Astrocyte (in vitro differentiated cells and primary cell): ENCODE results near the gene TMIGD2. TPM values are rescaled to one million over a fixed set of nuclear protein-coding genes. Genes with fewer than 3 reads are reported as not detected.

Source experiments
- DNase-seq: peaks from one replicate; pipeline ENCODE4 v3.0.0-alpha.2; 2010; ENCODE audit warnings: low read depth
- FAIRE-seq: peaks from 2 replicates; lab custom pipeline; 2011; peaks lifted over from hg19 to GRCh38; lab: Jason Lieb, UNC
- H2AFZ ChIP-seq: 2 replicates; pipeline ENCODE4 v1.6.0; 2012; ENCODE audit warnings: low read depth, low read length, inconsistent platforms
- H3K27ac ChIP-seq: 2 replicates; pipeline ENCODE4 v1.5.1; 2011; ENCODE audit warnings: low read depth, low read length, inconsistent platforms
- H3K27me3 ChIP-seq: 2 replicates; pipeline ENCODE4 v1.6.0; 2011; ENCODE audit warnings: low read length, inconsistent platforms; ENCODE audit not compliant: insufficient read depth
- H3K36me3 ChIP-seq: 2 replicates; pipeline ENCODE4 v1.5.1; 2011; ENCODE audit warnings: low read length, inconsistent platforms; ENCODE audit not compliant: insufficient read depth
- H3K4me1 ChIP-seq: 2 replicates; pipeline ENCODE4 v1.5.1; 2011; ENCODE audit warnings: low read length, inconsistent platforms; ENCODE audit not compliant: insufficient read depth
- H3K4me2 ChIP-seq: 2 replicates; pipeline ENCODE4 v1.6.0; 2012; ENCODE audit warnings: low read length, inconsistent platforms
- H3K4me3 ChIP-seq: 2 replicates; pipeline ENCODE4 v1.5.1; 2011; ENCODE audit warnings: low read depth, mild to moderate bottlenecking, low read length, inconsistent platforms; ENCODE audit not compliant: insufficient read depth
- H3K79me2 ChIP-seq: 2 replicates; pipeline ENCODE4 v1.6.0; 2012; ENCODE audit warnings: mild to moderate bottlenecking, low read length, inconsistent platforms; ENCODE audit not compliant: insufficient read depth
- H3K9ac ChIP-seq: 2 replicates; pipeline ENCODE4 v1.6.0; 2012; ENCODE audit warnings: mild to moderate bottlenecking, low read length, inconsistent platforms
- H3K9me3 ChIP-seq: 2 replicates; pipeline ENCODE4 v1.5.1; 2012; ENCODE audit warnings: low read depth, mild to moderate bottlenecking, low read length, inconsistent platforms; ENCODE audit not compliant: insufficient read depth
- H4K20me1 ChIP-seq: 2 replicates; pipeline ENCODE4 v1.6.0; 2012; ENCODE audit warnings: low read length, inconsistent platforms; ENCODE audit not compliant: insufficient read depth
- H3K27ac Mint-ChIP-seq: one replicate; pipeline ENCODE4 v1.8.0; 2021; ENCODE audit warnings: mild to moderate bottlenecking, mixed read lengths; ENCODE audit not compliant: unreplicated experiment
- H3K27me3 Mint-ChIP-seq: one replicate; pipeline ENCODE4 v1.8.0; 2021; ENCODE audit warnings: low read depth, mixed read lengths; ENCODE audit not compliant: unreplicated experiment
- H3K36me3 Mint-ChIP-seq: one replicate; pipeline ENCODE4 v1.8.0; 2021; ENCODE audit warnings: low read depth, mixed read lengths; ENCODE audit not compliant: unreplicated experiment
- H3K4me1 Mint-ChIP-seq: one replicate; pipeline ENCODE4 v1.8.0; 2021; ENCODE audit warnings: low read depth, mixed read lengths; ENCODE audit not compliant: unreplicated experiment
- H3K4me3 Mint-ChIP-seq: one replicate; pipeline ENCODE4 v1.8.0; 2021; ENCODE audit warnings: mild to moderate bottlenecking, moderate library complexity, mixed read lengths; ENCODE audit not compliant: unreplicated experiment
- H3K9me3 Mint-ChIP-seq: one replicate; pipeline ENCODE4 v1.8.0; 2021; ENCODE audit warnings: mild to moderate bottlenecking, mixed read lengths; ENCODE audit not compliant: unreplicated experiment
- CTCF ChIP-seq: IDR thresholded peaks from 2 replicates; pipeline ENCODE4 v1.5.1; 2011; ENCODE audit warnings: low read depth, mild to moderate bottlenecking, inconsistent platforms, low read length, moderate library complexity; ENCODE audit not compliant: insufficient read depth
- EZH2 ChIP-seq: IDR thresholded peaks from 2 replicates; pipeline ENCODE4 v1.6.1; 2012; ENCODE audit warnings: mild to moderate bottlenecking, low read length, inconsistent platforms; ENCODE audit not compliant: insufficient read depth
- total RNA-seq: library from RNA; stranded (reverse); gene quantifications from 2 replicates; pipeline ENCODE4 v1.2.1, GENCODE V29; 2021

The TMIGD2 gene
- total RNA-seq, 1 donor from 2014 or later = not detected

- no peaks in the 10 kb centered on the region for H3K4me1 Mint-ChIP-seq
- no peak overlapping the region for H3K4me2 ChIP-seq
- H3K27ac Mint-ChIP-seq = no peak overlapping the region
- no peaks in the 10 kb centered on the region for H3K27me3 ChIP-seq
- H3K9me3 Mint-ChIP-seq = peaks cover 19% of the 10 kb centered on the region
- H3K9ac ChIP-seq = no peak overlapping the region
- H3K27me3 Mint-ChIP-seq = peaks cover 2% of the 10 kb centered on the region
- no peak overlapping the region for H3K4me3 ChIP-seq
- DNase-seq (no peak), FAIRE-seq (no peak)
- H3K4me1 ChIP-seq = no peaks in the 10 kb centered on the region
- no peak overlapping the region for H2AFZ ChIP-seq
- TF ChIP-seq CTCF = no peak
- TF ChIP-seq EZH2 = no peak
- H3K4me3 Mint-ChIP-seq = no peak overlapping the region
- H4K20me1 ChIP-seq = no peaks in the 10 kb centered on the region
- no peaks in the 10 kb centered on the region for H3K79me2 ChIP-seq
- H3K9me3 ChIP-seq = no peaks in the 10 kb centered on the region
- H3K36me3 Mint-ChIP-seq = peaks cover 24% of the 10 kb centered on the region
- no peaks in the 10 kb centered on the region for H3K36me3 ChIP-seq
- H3K27ac ChIP-seq = no peak overlapping the region
These were observed 18.2 kb upstream of the TMIGD2 start for GRCh38 chr19:4320419-4320818.

- peaks cover 26% of the 10 kb centered on the region for H3K36me3 Mint-ChIP-seq
- Histone ChIP-seq H3K4me3 (no peak overlapping the region), H3K9me3 (no peaks in the 10 kb centered on the region), H2AFZ (no peak overlapping the region), H4K20me1 (no peaks in the 10 kb centered on the region), H3K4me1 (no peaks in the 10 kb centered on the region), H3K27ac (no peak overlapping the region), H3K79me2 (no peaks in the 10 kb centered on the region), H3K36me3 (no peaks in the 10 kb centered on the region), H3K9ac (no peak overlapping the region), H3K27me3 (no peaks in the 10 kb centered on the region), H3K4me2 (no peak overlapping the region)
- peaks cover 19% of the 10 kb centered on the region for H3K9me3 Mint-ChIP-seq
- no peak for DNase-seq
- no peak overlapping the region for H3K27ac Mint-ChIP-seq
- no peaks in the 10 kb centered on the region for H3K4me1 Mint-ChIP-seq
- no peak for FAIRE-seq
- TF ChIP-seq CTCF (no peak), EZH2 (no peak)
- H3K4me3 Mint-ChIP-seq = no peak overlapping the region
- peaks cover 2% of the 10 kb centered on the region for H3K27me3 Mint-ChIP-seq
These were observed 17.0 kb upstream of the TMIGD2 start for GRCh38 chr19:4319067-4319718.

- no peak overlapping the region for H2AFZ ChIP-seq
- H3K4me2 ChIP-seq = no peak overlapping the region
- no peaks in the 10 kb centered on the region for H3K9me3 ChIP-seq
- H3K36me3 ChIP-seq = no peaks in the 10 kb centered on the region
- Mint-ChIP-seq H3K36me3 (peaks cover 26% of the 10 kb centered on the region), H3K27me3 (peaks cover 2% of the 10 kb centered on the region), H3K4me3 (no peak overlapping the region), H3K27ac (no peak overlapping the region), H3K4me1 (no peaks in the 10 kb centered on the region), H3K9me3 (peaks cover 19% of the 10 kb centered on the region)
- no peaks in the 10 kb centered on the region for H3K79me2 ChIP-seq
- no peak overlapping the region for H3K9ac ChIP-seq
- H3K4me3 ChIP-seq = no peak overlapping the region
- no peaks in the 10 kb centered on the region for H4K20me1 ChIP-seq
- TF ChIP-seq EZH2 (no peak), CTCF (no peak)
- no peaks in the 10 kb centered on the region for H3K27me3 ChIP-seq
- H3K4me1 ChIP-seq = no peaks in the 10 kb centered on the region
- no peak overlapping the region for H3K27ac ChIP-seq
- FAIRE-seq (no peak), DNase-seq (no peak)
These were observed 16.3 kb upstream of the TMIGD2 start for GRCh38 chr19:4318460-4318859.
